Chondrocyte (in vitro differentiated cells): ENCODE measurements around the gene ASB16. TPM values are rescaled to one million over a fixed set of nuclear protein-coding genes. Genes with fewer than 3 reads are reported as not detected.
"Not testable (repeated sequence)": the region's sequence is repeated elsewhere in the genome, so short reads cannot be mapped to it uniquely, and the experiment has no call there.

ENCODE experiments used
- DNase-seq: peaks from one replicate; pipeline ENCODE4 v3.0.0; 2021; ENCODE audit warnings: mixed read lengths, low spot score
- H3K27ac Mint-ChIP-seq: one replicate; pipeline ENCODE4 v1.8.0; 2021; ENCODE audit warnings: mild to moderate bottlenecking, moderate library complexity, mixed read lengths; ENCODE audit not compliant: unreplicated experiment
- H3K27me3 Mint-ChIP-seq: 2 replicates; pipeline ENCODE4 v1.8.0; 2021; ENCODE audit warnings: low read depth, mixed read lengths
- H3K36me3 Mint-ChIP-seq: 2 replicates; pipeline ENCODE4 v1.8.0; 2021; ENCODE audit warnings: low read depth, mixed read lengths
- H3K4me1 Mint-ChIP-seq: 2 replicates; pipeline ENCODE4 v1.8.0; 2021; ENCODE audit warnings: low read depth, mild to moderate bottlenecking, mixed read lengths
- H3K4me3 Mint-ChIP-seq: one replicate; pipeline ENCODE4 v1.8.0; 2021; ENCODE audit warnings: mild to moderate bottlenecking, moderate library complexity, mixed read lengths; ENCODE audit not compliant: unreplicated experiment
- H3K9me3 Mint-ChIP-seq: 2 replicates; pipeline ENCODE4 v1.8.0; 2021; ENCODE audit warnings: low read depth, mixed read lengths
- CTCF ChIP-seq: fragments of 200-600 bp; sonication (generic); IDR thresholded peaks from 2 replicates; pipeline ENCODE4 v1.5.0; 2021; ENCODE audit warnings: antibody characterized with exemption, mild to moderate bottlenecking, moderate library complexity
- total RNA-seq: library from RNA; stranded (reverse); gene quantifications from 3 replicates; pipeline ENCODE4 v1.2.1, GENCODE V29; 2021

Gene ASB16
- total RNA-seq, 1 donor from 2014 or later, result not detected

DNA sequence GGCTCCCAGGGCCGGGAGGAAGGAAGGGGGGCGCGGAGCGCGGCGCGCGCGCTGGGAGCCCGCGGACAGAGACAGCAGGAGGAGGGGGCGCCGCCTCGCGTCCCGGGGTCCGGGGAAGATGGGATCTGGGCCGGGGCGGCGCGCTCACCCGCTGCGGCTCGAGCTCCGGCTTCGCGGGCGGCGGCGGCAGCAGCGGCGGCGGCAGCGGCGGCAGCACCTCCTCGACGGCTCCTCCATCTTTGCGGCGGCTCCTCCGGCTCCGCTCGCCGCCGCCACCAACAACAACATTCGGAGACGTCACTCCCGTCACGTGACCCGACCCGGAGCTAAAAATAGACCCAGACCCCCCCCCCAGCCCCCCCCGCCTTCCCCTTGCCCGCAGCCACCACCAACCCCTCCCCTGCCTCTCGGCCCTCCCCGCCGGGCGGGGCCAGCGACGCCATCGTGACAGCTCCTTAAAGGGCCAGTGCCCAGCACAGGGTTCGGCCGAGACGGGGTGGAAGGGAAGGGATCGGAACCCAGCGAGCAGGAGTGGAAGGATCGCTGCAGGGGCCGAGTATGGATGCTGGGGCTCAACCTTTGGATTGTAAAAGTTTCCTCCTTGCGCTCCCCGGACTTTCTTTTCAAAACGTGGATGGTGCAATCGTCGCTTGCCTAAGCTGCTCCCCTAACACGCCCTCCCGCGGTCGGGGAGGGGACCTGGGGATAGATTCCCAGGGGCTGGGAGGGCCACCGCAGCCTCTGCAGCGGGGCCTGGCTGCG lies 47.0 kb upstream of the ASB16 start, which contains the start of gene HDAC5:
Gene HDAC5, minus strand, starts transcription at position 286 of the 762 bp plus-strand sequence. CDS start 6,126 bp downstream, outside the sequence.
- peak; percentile 82 for TF ChIP-seq CTCF
- DNase-seq, result peak; percentile 97
- H3K27ac Mint-ChIP-seq, result peak within 1 kb of the TSS; percentile 99
- H3K4me3 Mint-ChIP-seq, result peak within 1 kb of the TSS; percentile 88
- H3K9me3 Mint-ChIP-seq, result no peaks in the 10 kb centered on the region
- H3K4me1 Mint-ChIP-seq, result peaks cover 23% of the 10 kb centered on the region
- no peaks in the 10 kb centered on the region for H3K27me3 Mint-ChIP-seq
- no peaks in the 10 kb centered on the region for H3K36me3 Mint-ChIP-seq

DNA sequence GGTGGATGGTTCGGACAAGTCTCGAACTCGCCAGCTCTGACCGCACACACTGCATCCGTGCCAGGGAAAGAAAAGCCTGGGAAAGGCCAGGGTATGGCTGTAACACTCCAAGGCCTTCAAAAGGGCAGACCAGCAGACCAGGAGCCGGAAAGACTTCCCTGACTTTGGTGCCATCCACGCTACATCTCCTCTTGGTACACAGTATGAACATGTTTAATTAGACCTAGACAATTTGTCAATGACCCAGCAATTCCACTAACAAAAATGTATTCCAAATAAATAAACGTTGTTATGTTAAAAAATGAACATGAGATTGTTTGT lies 46.4 kb upstream of the ASB16 start:
- peak; percentile 46 for TF ChIP-seq CTCF
- H3K9me3 Mint-ChIP-seq, result no peaks in the 10 kb centered on the region

DNA sequence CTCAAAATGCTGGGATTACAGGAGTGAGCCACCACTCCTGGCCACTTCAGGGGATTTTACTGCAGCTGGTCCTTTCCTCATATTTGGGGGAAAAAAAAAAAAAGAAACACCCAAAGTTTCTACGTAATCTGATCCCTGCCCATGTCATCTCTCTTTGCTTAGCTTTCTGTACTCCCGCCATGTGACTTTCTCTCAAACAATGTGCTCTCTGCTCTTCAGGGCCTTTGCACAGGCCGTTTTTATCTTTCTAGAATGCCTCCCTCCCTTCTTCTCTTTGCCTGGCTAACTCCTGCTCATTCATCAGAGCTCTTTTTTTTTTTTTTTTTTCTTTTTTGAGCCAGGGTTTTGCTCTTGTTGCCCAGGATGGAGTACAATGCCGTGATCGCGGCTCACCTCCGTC lies 42.1 kb upstream of the ASB16 start:
- Mint-ChIP-seq H3K27me3 (no peaks in the 10 kb centered on the region), H3K4me1 (peaks cover 6% of the 10 kb centered on the region), H3K36me3 (no peaks in the 10 kb centered on the region), H3K4me3 (no peak overlapping the region), H3K9me3 (no peaks in the 10 kb centered on the region), H3K27ac (no peak overlapping the region)
- DNase-seq, result no peak
- no peak for TF ChIP-seq CTCF

More for the DNA sequence above, 46.4 kb upstream of the ASB16 start:
- peak overlapping the region; percentile 88 for H3K4me3 Mint-ChIP-seq
- H3K27me3 Mint-ChIP-seq, result no peaks in the 10 kb centered on the region
- H3K27ac Mint-ChIP-seq, result peak overlapping the region; percentile 99
- DNase-seq, result no peak
- peaks cover 23% of the 10 kb centered on the region for H3K4me1 Mint-ChIP-seq
- H3K36me3 Mint-ChIP-seq, result no peaks in the 10 kb centered on the region

DNA sequence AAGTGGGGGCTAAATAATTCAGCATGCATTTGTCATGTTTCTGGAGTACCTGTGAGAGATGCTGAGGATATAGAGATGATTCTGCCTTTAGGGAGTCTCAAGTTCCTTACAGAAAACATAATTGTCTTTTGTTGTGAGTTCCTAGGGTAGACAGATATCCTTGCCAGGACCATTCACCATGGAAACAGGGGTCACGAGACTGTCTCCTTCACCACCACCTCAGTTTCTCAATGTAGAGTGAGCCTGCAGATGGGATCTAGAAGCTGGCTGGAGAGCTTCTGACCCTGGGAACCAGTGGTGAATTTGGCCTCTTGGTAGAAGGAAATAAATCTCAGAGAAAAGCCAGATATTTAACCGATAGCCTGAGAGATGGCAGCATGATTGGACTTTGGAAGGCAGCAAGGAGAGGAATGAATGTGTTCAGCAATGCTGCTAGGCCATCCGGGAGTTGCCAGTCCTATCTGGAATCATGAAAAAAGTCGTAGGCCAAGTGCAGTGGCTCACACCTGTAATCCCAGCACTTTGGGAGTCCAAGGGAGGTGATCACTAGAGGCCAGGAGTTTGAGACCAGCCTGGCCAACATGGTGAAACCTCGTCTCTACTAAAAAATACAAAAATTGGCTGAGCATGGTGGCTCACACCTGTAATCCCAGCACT lies 39.7 kb upstream of the ASB16 start:
- Mint-ChIP-seq H3K9me3 (no peaks in the 10 kb centered on the region), H3K4me1 (no peaks in the 10 kb centered on the region), H3K27ac (no peak overlapping the region), H3K36me3 (no peaks in the 10 kb centered on the region), H3K27me3 (no peaks in the 10 kb centered on the region), H3K4me3 (no peak overlapping the region)
- DNase-seq, result no peak
- no peak for TF ChIP-seq CTCF

DNA sequence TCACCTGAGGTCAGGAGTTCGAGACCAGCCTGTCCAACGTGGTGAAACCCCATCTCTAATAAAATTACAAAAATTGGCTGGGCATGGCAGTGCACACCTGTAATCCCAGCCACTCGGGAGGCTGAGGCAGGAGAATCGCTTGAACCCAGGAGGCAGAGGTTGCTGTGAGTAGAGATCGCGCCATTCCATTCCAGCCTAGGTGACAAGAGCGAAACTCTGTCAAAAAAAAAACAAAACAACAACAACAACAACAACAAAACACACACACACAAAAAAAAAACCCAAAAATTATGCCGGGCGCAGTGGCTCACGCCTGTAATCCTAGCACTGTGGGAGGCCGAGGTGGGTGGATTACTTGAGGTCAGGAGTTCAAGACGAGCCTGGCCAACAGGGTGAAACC lies 39.1 kb upstream of the ASB16 start:
- H3K4me1 Mint-ChIP-seq, H3K27me3 Mint-ChIP-seq, H3K36me3 Mint-ChIP-seq, DNase-seq, H3K4me3 Mint-ChIP-seq, H3K9me3 Mint-ChIP-seq, H3K27ac Mint-ChIP-seq: not testable (repeated sequence)
